Measurements from ENCODE around the gene LBH.

- TF ChIP-seq POLR2A (IDR thresholded peaks at IDR 0.05; ENCODE audit: low read depth) (no peak), CTCF (IDR thresholded peaks at IDR 0.05) (no peak)
These were observed 30.4 kb downstream of the LBH start for GRCh38 chr2:30261695-30262211.

Measured in esophagus muscularis mucosa (tissue), 3 donors.